ENCODE results near the gene PRRC2A.

PRRC2A gene

DNA sequence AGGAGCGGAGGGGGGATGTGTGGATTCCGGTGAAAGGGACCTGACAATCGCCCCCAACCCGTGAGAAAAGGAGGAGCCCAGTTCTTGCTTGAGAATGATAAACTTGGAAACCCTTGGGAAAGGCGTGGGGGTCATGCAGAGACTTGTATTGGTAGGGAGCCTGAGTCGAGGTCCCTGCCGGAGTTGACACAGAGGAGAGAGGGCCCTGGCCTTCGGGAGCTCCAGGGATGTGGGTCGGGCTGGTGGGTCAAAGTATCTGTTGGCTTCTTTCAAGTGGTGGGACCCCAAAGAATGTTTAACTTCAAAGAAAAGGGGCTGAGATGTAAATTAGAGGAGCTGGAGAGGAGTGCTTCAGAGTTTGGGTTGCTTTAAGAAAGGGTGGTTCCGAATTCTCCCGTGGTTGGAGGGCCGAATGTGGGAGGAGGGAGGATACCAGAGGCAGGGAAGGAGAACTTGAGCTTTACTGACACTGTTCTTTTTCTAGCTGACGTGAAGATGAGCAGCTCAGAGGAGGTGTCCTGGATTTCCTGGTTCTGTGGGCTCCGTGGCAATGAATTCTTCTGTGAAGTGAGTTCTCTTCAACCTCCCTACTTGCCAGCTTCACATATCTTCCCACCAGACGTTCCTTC lies 45.9 kb downstream of the PRRC2A start:
- no peak for DNase-seq

- no peak for DNase-seq
Observed at GRCh38 chr6:31669676-31670075, 49.2 kb downstream of the PRRC2A start, which contains the start of gene LY6G5B. Gene LY6G5B (plus strand): TSS chr6:31669976. CDS start chr6:31670951, 975 bp downstream.

GRCh38 chr6:31676322-31676903 lies 55.9 kb downstream of the PRRC2A start:
- DNase-seq, result no peak

GRCh38 chr6:31676904-31677303 lies 56.4 kb downstream of the PRRC2A start:
- DNase-seq, result no peak

DNA sequence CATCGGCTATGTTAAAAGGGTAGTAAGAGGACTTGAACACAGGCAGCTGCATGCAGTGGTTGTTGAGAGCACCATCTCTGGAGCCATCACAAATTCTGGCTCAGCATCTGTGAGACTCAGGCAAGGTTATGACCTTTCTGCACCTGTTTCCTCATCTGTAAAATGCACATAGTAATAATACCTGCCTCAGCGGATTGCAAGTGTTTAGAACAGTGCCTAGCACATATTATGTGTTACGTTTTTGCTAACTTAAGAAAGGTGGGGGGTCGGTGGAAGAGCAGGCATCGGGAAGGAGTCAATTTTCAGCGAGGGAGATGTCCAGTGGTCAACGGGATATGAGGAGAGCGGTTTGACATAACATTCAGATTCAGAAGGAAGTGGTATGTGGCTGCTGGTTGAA lies 57.4 kb downstream of the PRRC2A start:
- DNase-seq, result no peak

DNA sequence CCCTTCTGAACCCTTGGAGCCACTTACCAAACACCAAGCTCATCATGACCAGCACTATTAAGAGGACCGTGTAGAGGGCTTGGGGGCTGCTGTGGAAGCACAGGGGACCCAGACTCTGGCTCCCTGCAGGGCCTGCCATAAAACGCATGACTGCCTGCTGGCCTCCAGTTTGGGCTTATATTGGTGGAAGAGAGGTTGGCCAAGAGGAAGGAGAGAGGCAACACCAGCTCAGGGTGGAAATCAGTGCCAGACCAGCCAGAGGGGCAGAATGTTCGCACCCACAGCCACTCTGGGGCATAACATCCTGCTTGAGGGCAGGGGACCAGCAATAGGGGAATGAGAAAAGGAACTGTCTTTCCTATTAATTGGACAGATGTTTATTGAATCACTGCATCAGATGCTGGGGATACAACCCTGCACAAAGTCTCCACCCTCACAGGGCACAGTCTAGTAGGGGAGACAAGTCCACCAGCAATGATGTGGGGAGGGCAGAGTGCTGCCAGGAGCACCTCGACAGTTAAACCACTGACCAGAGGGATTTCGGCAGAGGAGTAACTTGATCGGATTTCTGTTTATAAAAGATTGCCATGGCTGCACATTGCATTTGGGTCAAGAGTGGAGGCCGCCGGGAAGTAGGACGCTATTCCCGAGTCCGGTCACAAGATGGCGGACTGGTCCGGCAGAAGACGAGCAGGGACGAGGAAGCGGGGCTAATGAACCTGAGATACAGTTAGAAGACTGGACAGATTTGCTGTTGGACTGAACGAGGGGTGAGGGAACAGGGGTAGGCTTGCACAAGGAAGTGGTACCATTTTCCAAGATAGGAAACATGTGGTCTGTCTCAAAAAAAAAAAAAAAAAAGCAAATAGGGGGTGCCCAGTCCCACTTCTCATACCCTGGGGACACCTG lies 60.0 kb downstream of the PRRC2A start, which contains the start of gene LY6G5C:
LY6G5C (minus strand) TSS at position 842 of the 909 bp plus-strand sequence; CDS start at position 148, 694 bp downstream.
- DNase-seq, result peak; percentile 76 to 80

GRCh38 chr6:31681135-31681671 lies 60.7 kb downstream of the PRRC2A start:
- DNase-seq, result peak; percentile 34

DNA sequence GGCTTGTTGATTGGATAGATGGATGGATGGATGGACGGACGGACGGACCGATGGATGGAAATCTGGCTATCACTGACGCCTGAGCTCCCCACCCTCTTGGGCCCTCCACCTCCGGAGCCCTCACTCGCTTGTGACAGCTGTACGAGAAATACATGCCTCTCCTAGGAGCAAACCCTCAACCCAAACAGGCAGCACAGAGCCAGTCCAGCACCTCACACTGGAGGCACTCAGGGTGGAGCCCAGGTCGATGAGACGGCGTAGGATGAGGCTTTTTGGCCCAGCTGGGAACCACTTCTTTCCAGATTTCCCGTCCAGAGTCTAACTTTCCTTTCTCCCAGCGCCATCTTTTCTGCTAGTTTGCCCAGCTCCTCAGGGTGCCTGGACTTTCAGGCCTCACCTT lies 63.1 kb downstream of the PRRC2A start:
- no peak for DNase-seq

- DNase-seq, result no peak
Observed at GRCh38 chr6:31686483-31686882, 66.0 kb downstream of the PRRC2A start.

DNA sequence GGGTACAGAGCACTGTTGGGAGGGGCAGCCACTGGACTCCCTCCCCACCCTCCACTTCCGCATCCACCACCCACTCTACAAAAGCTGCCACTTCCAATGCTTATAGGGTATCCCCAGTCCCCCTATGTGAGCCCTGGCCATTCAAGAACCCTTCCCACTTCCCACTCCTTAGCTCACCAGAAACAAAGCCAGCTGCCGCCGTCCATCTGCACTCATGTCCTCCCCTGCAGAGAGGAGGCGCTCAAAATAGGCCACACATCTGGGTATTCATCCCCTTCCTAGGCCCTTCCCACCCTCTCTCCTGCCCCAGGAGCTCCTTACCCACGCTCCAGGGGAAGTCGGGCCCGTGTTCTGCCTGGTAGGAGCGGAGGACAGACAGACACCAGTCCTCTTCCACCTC lies 66.8 kb downstream of the PRRC2A start:
- no peak for DNase-seq

Data from CD4-positive, alpha-beta T cell treated with Interleukin-1 beta for 1 hour (primary cell).